GM12875 (cell line): ENCODE measurements around the gene ZSWIM6.
A peak's percentile ranks its signal among the peaks of the same experiment; 100 is the strongest.

ENCODE experiments used
- H3K4me3 ChIP-seq: one replicate; pipeline ENCODE4 v1.5.1; 2011; ENCODE audit warnings: low read depth, low read length, control low read depth
- CTCF ChIP-seq: IDR thresholded peaks from 2 replicates; pipeline ENCODE4 v1.5.1; 2011; ENCODE audit warnings: low read depth, mild to moderate bottlenecking, control low read depth, inconsistent platforms, low read length, moderate library complexity, borderline replicate concordance; ENCODE audit not compliant: insufficient read depth

ZSWIM6 gene

DNA sequence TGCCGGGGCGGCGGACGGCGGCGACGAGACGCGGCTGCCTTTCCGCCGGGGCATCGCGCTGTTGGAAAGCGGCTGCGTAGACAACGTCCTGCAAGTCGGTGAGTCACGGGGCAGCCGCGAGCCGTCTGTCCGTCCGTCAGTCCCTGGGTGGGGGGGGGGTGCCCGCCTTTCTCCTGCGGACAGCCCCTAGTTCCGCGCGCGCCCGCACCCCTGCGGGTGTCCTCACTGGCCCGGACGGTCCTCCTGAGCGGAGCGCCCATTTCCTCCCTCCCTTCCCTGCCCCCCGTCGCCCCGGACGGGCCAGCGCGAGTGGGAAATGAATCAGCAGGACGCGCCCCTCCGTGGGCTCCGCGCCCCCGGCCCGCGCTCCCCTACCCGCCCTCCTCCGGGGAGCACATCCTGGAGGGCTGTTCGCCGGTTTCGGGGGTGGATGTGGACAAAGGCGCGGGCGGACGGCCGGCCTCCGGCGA lies 828 bp downstream of the ZSWIM6 start:
- no peak for TF ChIP-seq CTCF
- H3K4me3 ChIP-seq: peak overlapping the region; percentile 70

- TF ChIP-seq CTCF: no peak
- H3K4me3 ChIP-seq: peak overlapping the region; percentile 70
These were observed 1.4 kb downstream of the ZSWIM6 start for GRCh38 chr5:61333321-61333953.

- TF ChIP-seq CTCF: no peak
- peak overlapping the region; percentile 70 for H3K4me3 ChIP-seq
These were observed 2.2 kb downstream of the ZSWIM6 start for GRCh38 chr5:61333954-61334867.

GRCh38 chr5:61334868-61335615 lies 3.0 kb downstream of the ZSWIM6 start:
- no peak for TF ChIP-seq CTCF
- H3K4me3 ChIP-seq: no peak overlapping the region

DNA sequence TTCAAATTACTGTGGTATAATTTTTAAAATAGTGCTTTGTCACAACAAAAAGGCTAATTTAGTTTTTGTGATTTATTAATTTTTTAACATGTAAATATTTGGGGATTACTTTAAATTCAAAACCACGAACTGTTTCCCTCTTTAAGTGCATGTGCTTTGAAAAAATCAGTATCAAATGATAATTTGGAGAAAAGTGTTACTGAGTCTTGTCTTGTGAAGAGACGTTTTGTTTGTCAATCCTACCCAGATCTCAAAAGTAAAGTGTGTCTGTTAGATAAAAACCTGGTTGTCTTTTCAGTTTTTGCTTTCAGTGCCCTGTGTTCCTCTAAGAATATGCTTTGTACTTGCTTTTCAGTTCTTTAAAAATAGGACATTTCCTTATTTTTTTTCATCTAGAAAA lies 7.7 kb downstream of the ZSWIM6 start:
- H3K4me3 ChIP-seq: no peak overlapping the region
- TF ChIP-seq CTCF: no peak

GRCh38 chr5:61340775-61341361 lies 8.8 kb downstream of the ZSWIM6 start:
- no peak overlapping the region for H3K4me3 ChIP-seq
- TF ChIP-seq CTCF: no peak
